DMS53 (cell line): Measurements from ENCODE around the gene FPR1.

Source experiments
- DNase-seq: peaks from one replicate; lab custom pipeline; 2025; lab: John Stamatoyannopoulos, UW

FPR1 gene

DNA sequence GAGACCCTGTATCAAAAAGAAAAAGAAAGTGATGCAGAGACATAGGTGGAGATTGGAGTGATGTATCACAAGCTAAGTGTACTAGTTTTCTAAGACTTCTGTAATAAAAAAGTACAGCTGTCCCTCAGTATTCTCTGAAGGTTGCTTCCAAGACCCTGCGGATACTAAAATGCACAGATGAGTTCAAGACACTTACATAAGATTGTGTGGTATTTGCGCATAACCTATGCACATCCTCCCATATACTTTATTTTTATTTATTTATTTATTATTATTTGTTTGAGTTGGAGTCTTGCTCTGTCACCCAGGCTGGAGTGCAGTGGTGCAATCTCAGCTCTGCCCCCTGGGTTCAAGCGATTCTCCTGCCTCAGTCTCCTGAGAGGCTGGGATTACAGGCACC lies 14.3 kb downstream of the FPR1 start:
- DNase-seq: no peak

- DNase-seq: no peak
Measured at GRCh38 chr19:51735759-51736449, 15.8 kb downstream of the FPR1 start.

- DNase-seq: no peak
Measured at GRCh38 chr19:51733742-51734522, 17.7 kb downstream of the FPR1 start.

DNA sequence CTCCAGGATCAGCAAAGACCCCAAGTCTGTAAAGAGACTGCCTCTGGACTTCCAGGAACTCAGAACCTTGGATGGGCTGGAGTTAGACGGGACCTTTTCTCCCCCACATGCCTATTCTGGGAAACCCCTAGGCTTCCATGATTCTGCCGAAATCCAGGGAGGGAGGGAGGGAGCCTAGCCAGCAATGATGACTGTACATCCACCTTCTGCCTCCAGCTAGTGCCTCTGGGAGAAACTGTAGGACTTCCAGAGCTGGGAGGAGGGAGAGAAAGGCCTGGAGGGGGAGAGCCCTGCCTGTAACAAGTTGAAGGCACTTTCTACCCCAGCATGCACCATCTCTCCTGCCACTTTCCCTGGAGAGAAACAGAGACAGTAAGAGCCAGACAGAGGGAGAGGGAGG lies 21.9 kb downstream of the FPR1 start:
- DNase-seq: no peak

DNA sequence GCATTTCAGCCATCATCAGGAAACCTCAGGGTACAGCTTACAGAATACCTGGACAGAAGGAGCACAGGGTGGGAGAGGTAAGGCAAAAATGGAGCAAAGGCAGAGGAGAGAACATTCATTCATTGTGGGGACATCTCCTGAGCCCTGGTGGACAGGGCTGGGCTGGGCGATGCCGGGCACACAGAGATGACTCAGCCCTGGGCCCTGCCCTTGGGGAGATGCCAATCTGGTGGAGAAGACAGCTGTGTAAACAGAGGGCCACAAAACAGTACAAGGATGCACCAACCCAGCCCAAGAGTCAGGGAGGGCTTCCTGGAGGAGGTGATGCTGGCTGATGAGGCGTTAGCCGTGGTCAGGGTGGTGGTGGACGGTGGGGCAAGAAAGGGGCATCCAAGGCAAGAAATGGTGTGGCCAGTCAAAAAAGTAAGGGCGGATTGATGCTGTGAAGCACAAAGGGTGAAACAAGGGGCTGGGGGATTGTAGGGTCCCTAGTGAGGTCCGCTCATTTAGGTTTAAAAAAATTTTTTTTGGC lies 24.3 kb downstream of the FPR1 start:
- no peak for DNase-seq

- no peak for DNase-seq
Measured at GRCh38 chr19:51726049-51726448, 25.6 kb downstream of the FPR1 start.

- no peak for DNase-seq
Measured at GRCh38 chr19:51724543-51724942, 27.1 kb downstream of the FPR1 start.

DNA sequence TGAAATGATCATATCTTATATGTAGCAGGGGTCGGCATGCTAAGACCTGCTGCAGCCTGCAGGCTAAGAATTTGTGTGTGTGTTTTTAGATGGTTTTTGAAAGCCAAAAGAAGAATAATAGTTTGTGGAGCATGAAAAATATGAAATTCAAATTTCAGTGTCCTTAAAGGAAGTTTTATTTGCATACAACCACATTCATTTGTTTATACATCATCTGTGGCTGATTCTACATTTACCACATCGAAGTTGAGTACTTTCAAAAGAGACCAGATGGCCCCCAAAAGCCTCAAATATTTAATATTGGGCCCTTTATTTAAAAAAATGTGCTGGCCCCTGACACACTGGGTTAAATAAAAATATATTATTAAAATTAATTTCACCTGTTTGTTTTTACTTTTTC lies 29.2 kb downstream of the FPR1 start:
- no peak for DNase-seq

DNA sequence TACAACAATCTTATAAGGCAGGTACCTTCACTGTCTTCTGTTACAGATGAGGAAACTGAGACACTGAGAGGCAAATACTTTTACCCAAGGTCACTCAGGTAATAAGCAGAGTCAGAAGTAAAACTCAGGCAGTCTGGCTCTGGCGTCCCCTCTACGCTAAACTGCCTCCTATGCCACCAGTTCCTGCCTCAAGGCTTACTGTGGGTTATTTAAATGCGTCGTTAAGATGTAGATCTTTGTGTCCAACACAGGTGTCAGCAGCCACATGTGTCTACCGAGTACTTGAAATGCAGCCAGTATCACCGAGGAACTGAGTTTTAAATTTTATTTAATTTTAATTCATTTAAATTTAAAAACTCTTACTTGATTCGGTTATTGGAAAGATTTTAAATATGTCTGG lies 29.8 kb downstream of the FPR1 start:
- DNase-seq: no peak

GRCh38 chr19:51719251-51719988 lies 32.3 kb downstream of the FPR1 start:
- DNase-seq: no peak

GRCh38 chr19:51716925-51717324 lies 34.8 kb downstream of the FPR1 start:
- no peak for DNase-seq

- DNase-seq: no peak
Measured at GRCh38 chr19:51715850-51716249, 35.8 kb downstream of the FPR1 start.

GRCh38 chr19:51714848-51715247 lies 36.8 kb downstream of the FPR1 start:
- DNase-seq: no peak

DNA sequence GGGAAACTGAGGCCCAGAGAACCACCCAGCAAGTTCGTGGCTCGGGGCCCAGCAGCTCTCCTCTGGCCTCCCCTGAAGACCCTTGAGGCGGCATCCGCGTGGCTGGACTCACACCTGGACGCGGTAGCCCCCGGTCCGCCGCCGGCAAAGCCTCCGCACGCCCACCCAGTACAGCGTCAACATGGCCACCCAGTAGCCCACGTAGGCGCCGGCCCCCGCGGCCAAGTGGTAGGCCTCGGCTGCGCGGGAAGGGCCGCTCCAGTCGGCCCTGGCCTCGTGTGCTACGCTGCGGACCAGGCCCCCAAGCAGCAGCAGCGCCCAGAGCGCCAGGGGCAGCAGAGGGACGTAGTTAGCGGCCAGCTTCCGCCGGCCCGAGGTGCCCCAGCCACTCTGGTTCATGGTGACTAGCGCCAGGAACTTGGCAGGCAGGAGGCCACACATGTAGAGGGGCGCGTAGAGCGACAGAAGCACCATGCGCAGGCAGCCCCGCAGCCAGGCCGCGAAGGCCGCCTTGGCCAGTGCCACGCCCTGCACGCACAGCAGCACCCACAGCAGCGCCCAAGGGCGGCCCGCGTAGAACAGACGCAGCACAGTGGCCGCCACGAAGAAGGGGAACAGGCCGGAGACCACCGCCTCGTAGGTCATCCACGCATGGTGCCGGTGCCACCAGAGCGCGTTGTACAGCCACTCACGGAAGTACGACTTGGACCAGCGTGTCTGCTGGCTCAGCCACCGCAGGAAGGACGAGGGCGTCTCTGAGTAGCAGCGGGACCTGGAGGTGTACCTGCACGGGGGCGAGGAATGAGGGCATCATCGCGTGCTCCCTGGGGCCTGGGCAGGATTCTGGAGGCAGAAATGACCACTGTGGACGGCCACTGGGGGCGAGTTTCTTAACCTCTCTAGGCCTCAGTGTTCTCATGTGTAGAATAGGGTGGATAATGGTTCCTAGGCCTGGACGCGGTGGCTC lies 38.1 kb downstream of the FPR1 start:
- no peak for DNase-seq

DNA sequence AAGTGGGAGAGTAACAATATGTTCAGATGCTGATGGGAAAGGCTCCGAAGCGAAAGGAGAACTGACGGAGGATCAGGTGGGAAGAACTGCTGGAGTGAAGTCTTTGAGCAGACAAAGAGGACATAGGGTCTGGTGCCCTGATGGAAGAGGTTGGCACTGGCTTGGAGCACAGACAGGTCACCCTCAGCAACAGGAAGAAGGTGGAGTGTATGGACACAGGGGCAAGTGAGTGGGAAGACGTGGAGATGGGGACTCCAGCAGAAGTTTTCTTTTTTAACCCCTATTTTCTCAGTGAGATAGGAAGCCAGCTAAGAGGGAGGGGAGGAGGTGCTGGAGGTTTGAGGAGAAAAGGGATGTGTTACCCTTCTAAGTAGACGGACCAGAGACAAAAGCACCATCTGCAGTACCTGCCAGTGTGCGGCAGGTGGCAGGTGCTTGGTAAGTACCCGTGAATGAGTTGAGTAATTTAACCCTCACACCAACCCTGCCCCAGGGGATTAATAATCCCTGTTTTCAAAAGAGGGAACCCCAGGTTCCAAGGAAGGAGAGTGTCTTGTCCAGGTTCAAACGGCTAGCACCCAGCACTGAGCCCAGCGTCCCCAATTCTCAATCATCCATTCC lies 39.1 kb downstream of the FPR1 start:
- peak; percentile 37 for DNase-seq

GRCh38 chr19:51711702-51712101 lies 40.0 kb downstream of the FPR1 start:
- no peak for DNase-seq

DNA sequence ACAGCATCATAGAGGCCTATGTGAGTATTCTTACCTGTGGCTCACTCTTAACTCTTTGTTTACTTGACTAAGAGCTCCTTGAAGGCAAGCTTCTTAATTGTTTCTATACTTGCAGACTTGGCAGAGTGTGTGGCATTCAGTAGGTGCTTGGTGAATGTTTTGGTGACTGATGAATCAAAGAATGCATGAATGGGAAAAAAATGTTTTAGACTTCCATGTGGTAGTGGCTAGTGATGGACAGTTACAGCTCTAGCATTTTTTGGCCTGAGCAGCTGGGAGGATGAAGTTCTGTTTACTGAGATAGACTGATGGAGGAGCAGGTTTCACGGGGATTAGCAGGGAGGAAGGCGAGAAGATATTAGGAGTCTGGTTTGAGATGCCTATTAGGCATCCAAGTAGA lies 41.5 kb downstream of the FPR1 start:
- no peak for DNase-seq

GRCh38 chr19:51709575-51709974 lies 42.1 kb downstream of the FPR1 start:
- no peak for DNase-seq

DNA sequence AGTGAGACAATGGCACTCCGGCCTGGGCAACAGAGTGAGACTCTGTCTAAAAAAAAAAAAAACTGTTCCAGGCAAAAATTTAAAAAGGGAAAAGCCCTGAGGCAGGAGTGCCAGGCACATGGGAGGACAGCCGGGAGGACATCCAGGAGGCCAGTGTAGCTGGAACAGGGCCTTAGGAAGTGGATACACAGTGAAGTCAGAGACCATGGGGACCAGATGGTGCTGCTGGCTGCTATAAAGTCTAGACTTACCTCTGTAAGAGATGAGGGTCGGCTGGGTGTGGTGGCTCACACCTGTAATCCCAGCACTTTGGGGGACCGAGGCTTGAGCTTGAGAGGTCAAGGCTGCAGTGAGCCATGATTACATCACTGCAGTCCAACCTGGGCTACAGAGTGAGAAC lies 42.9 kb downstream of the FPR1 start:
- DNase-seq: no peak

DNA sequence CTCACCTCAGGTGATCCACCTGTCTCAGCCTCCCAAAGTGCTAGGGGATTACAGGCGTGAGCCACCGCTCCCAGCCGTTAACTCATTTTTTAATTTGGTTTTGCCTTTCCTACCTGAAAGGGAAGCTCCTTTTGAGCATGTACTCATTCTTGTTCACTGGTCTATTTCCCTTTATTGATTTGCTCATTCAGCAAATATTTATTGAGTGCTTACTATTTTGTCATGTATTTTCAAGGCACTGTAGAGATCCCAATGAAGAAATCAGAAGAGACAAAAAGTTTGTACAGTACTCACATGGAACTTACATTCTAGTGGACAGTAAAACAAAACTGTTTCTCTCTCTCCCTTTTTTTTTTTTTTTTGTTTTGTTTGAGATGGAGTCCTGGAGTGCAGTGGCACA lies 44.8 kb downstream of the FPR1 start:
- DNase-seq: no peak

DNA sequence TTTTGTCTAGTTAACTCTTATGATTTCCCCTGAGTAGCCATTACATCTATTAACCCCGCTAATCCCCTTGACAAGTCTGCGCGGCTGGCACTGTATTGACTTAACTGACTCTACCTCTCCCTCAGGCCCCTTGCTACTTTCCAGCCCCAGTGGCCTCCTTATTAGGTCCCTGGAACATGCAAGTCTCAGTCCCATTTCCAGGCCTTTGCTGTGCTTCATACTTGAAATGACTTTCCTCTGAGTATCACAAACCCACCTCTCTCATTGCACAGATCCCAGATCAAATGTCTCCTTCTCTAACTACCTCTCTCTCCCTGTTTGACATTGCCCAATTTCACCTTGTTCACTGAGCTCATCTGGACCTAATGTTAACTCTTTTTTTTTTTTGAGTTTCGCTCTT lies 45.4 kb downstream of the FPR1 start:
- DNase-seq: no peak
